ENCODE data around the gene HS6ST1. TPM values are rescaled to one million over a fixed set of nuclear protein-coding genes. Genes with fewer than 3 reads are reported as not detected.
"Not testable (repeated sequence)": the region's sequence is repeated elsewhere in the genome, so short reads cannot be mapped to it uniquely, and the experiment has no call there.

The HS6ST1 gene
- polyA plus RNA-seq, 1 donor: 67.0 TPM

- not testable (repeated sequence) for DNase-seq
These were observed 50.1 kb downstream of the HS6ST1 start for GRCh38 chr2:128268611-128269010.

- DNase-seq: not testable (repeated sequence)
These were observed 50.5 kb downstream of the HS6ST1 start for GRCh38 chr2:128268145-128268544.

- DNase-seq: not testable (repeated sequence)
These were observed 51.0 kb downstream of the HS6ST1 start for GRCh38 chr2:128267649-128268048.

- DNase-seq: not testable (repeated sequence)
These were observed 51.5 kb downstream of the HS6ST1 start for GRCh38 chr2:128267197-128267596.

- DNase-seq: not testable (repeated sequence)
These were observed 52.2 kb downstream of the HS6ST1 start for GRCh38 chr2:128266463-128266862.

GRCh38 chr2:128265608-128265993 is 53.1 kb downstream of the HS6ST1 start:
- DNase-seq: not testable (repeated sequence)

- DNase-seq: no peak
These were observed 53.6 kb downstream of the HS6ST1 start for GRCh38 chr2:128264881-128265607.

- no peak for DNase-seq
These were observed 54.8 kb downstream of the HS6ST1 start for GRCh38 chr2:128263902-128264331.

- no peak for DNase-seq
These were observed 56.1 kb downstream of the HS6ST1 start for GRCh38 chr2:128262315-128263253.

- DNase-seq: no peak
These were observed 57.2 kb downstream of the HS6ST1 start for GRCh38 chr2:128261245-128262128.

GRCh38 chr2:128260239-128261138 is 58.2 kb downstream of the HS6ST1 start:
- no peak for DNase-seq

GRCh38 chr2:128259585-128259984 is 59.1 kb downstream of the HS6ST1 start:
- no peak for DNase-seq

- no peak for DNase-seq
These were observed 60.5 kb downstream of the HS6ST1 start for GRCh38 chr2:128258218-128258617.

- no peak for DNase-seq
These were observed 66.2 kb downstream of the HS6ST1 start for GRCh38 chr2:128252501-128252900.

GRCh38 chr2:128252086-128252485 is 66.6 kb downstream of the HS6ST1 start:
- DNase-seq: not testable (repeated sequence)

- no peak for DNase-seq
These were observed 68.2 kb downstream of the HS6ST1 start for GRCh38 chr2:128250229-128251025.

- DNase-seq: no peak
These were observed 69.1 kb downstream of the HS6ST1 start for GRCh38 chr2:128249555-128249954.

GRCh38 chr2:128245813-128246212 is 72.9 kb downstream of the HS6ST1 start:
- no peak for DNase-seq

- no peak for DNase-seq
These were observed 76.8 kb downstream of the HS6ST1 start for GRCh38 chr2:128241896-128242295.
